WI38 (cell line): ENCODE measurements around the gene ATP11C.

Source experiments
- H3K4me3 ChIP-seq: 2 replicates; pipeline ENCODE4 v1.5.1; 2011; ENCODE audit warnings: low read depth, mild to moderate bottlenecking, control low read depth, low read length
- CTCF ChIP-seq: IDR thresholded peaks from 2 replicates; pipeline ENCODE4 v1.5.1; 2012; ENCODE audit warnings: low read depth, mild to moderate bottlenecking, control low read depth, low read length

Gene ATP11C

GRCh38 chrX:139882299-139882698 lies 50.6 kb downstream of the ATP11C start:
- H3K4me3 ChIP-seq = no peak overlapping the region
- no peak for TF ChIP-seq CTCF

- H3K4me3 ChIP-seq = no peak overlapping the region
- no peak for TF ChIP-seq CTCF
Measured at GRCh38 chrX:139881572-139881971, 51.3 kb downstream of the ATP11C start.

- no peak for TF ChIP-seq CTCF
- no peak overlapping the region for H3K4me3 ChIP-seq
Measured at GRCh38 chrX:139881130-139881529, 51.7 kb downstream of the ATP11C start.

GRCh38 chrX:139877710-139878414 lies 55.0 kb downstream of the ATP11C start:
- H3K4me3 ChIP-seq = no peak overlapping the region
- TF ChIP-seq CTCF = no peak

GRCh38 chrX:139875841-139876240 lies 57.0 kb downstream of the ATP11C start:
- H3K4me3 ChIP-seq = no peak overlapping the region
- TF ChIP-seq CTCF = no peak

GRCh38 chrX:139869796-139870195 lies 63.1 kb downstream of the ATP11C start:
- no peak for TF ChIP-seq CTCF
- no peak overlapping the region for H3K4me3 ChIP-seq

GRCh38 chrX:139864640-139865039 lies 68.2 kb downstream of the ATP11C start:
- no peak for TF ChIP-seq CTCF
- no peak overlapping the region for H3K4me3 ChIP-seq
